Endodermal cell (in vitro differentiated cells): ENCODE measurements around the gene DEFB113. TPM values are rescaled to one million over a fixed set of nuclear protein-coding genes. Genes with fewer than 3 reads are reported as not detected.

ENCODE experiments used
- DNase-seq: peaks from one replicate; pipeline ENCODE4 v3.0.0-alpha.2; 2017
- H3K27ac ChIP-seq: 2 replicates; pipeline ENCODE4 v1.5.1; 2013; ENCODE audit warnings: mild to moderate bottlenecking, low read depth, low read length, moderate library complexity
- H3K27me3 ChIP-seq: 2 replicates; pipeline ENCODE4 v1.6.1; 2013; ENCODE audit warnings: mild to moderate bottlenecking, low read length, moderate library complexity; ENCODE audit not compliant: insufficient read depth, control insufficient read depth, poor library complexity, severe bottlenecking
- H3K36me3 ChIP-seq: 2 replicates; pipeline ENCODE4 v1.7.0; 2013; ENCODE audit warnings: mild to moderate bottlenecking, low read length, moderate library complexity; ENCODE audit not compliant: control insufficient read depth, insufficient read depth
- H3K4me1 ChIP-seq: one replicate; pipeline ENCODE4 v1.7.0; 2013; ENCODE audit warnings: low read length; ENCODE audit not compliant: control insufficient read depth, insufficient read depth
- H3K4me3 ChIP-seq: 2 replicates; pipeline ENCODE4 v1.5.1; 2013; ENCODE audit warnings: mild to moderate bottlenecking, low read length, moderate library complexity
- H3K9ac ChIP-seq: 2 replicates; pipeline ENCODE4 v1.6.1; 2013; ENCODE audit warnings: mild to moderate bottlenecking, low read length, moderate library complexity; ENCODE audit not compliant: poor library complexity, severe bottlenecking; ENCODE audit errors: extremely low read depth
- H3K9me3 ChIP-seq: 2 replicates; pipeline ENCODE4 v1.6.1; 2013; ENCODE audit warnings: mild to moderate bottlenecking, low read length, moderate library complexity; ENCODE audit not compliant: control insufficient read depth
- H3K27ac Mint-ChIP-seq: 2 replicates; pipeline ENCODE4 v1.8.0; 2020; ENCODE audit warnings: mixed read lengths
- H3K27me3 Mint-ChIP-seq: 2 replicates; pipeline ENCODE4 v1.8.0; 2021; ENCODE audit warnings: mild to moderate bottlenecking, mixed read lengths; ENCODE audit not compliant: insufficient read depth
- H3K36me3 Mint-ChIP-seq: 2 replicates; pipeline ENCODE4 v1.8.0; 2020; ENCODE audit warnings: low read depth, mixed read lengths
- H3K4me1 Mint-ChIP-seq: 2 replicates; pipeline ENCODE4 v1.8.0; 2020; ENCODE audit warnings: mixed read lengths
- H3K4me3 Mint-ChIP-seq: 2 replicates; pipeline ENCODE4 v1.8.0; 2020; ENCODE audit warnings: mild to moderate bottlenecking, moderate library complexity, mixed read lengths
- H3K9me3 Mint-ChIP-seq: 2 replicates; pipeline ENCODE4 v1.8.0; 2020; ENCODE audit warnings: mild to moderate bottlenecking, mixed read lengths
- WGBS, 2 experiments: methylation state at CpG; one replicate each; pipeline versions ENCODE4 v1.1.5 to v1.1.7; 2013; ENCODE audit warnings: missing lambda C conversion rate in 2 of 2, mixed read lengths in 1 of 2; ENCODE audit not compliant: insufficient coverage in 1 of 2, insufficient read length in 1 of 2; 5-methylcytosine and 5-hydroxymethylcytosine counted together
- total RNA-seq, 2 donors: library from RNA; stranded (reverse); fragmentation: NEBNext Ultra II Directional in 1 of 2; extraction: Animal tissue kit (Norgen Biotek cat#: 25700) in 1 of 2; gene quantifications; 2 replicates in 1 of 2; 3 replicates in 1 of 2; pipeline ENCODE4 v1.2.1, GENCODE V29; 2021
- TF ChIP-seq, protein P1 (sequence below): fragments of 200-600 bp; sonication (generic); conservative IDR thresholded peaks from 2 replicates; pipeline ENCODE4 v1.5.0; 2021; ENCODE audit warnings: antibody characterized with exemption, mild to moderate bottlenecking

The DEFB113 gene
- total RNA-seq, 2 donors from 2014 or later = not detected

DNA sequence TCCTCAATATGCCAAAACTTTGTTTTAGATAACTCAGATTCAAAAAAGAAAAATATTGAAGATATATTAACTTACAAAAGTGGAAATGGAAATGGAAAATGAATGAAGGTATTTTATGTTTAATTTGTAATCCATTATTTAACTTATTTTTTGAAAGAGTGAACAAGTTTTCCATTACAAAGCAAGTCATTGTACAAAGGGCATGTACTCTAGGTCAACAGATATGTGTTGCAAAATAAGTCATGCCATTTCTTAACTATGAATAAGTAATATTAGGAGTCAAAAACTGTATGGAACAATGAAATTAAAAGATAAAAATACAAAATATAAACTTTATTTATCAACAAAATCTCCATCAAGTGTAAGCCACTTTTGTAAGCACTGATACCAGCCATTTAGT is 25.9 kb upstream of the DEFB113 start:
- no peak overlapping the region for H3K9ac ChIP-seq
- H3K27ac ChIP-seq = no peak overlapping the region
- H3K9me3 ChIP-seq = no peaks in the 10 kb centered on the region
- H3K36me3 Mint-ChIP-seq = no peaks in the 10 kb centered on the region
- DNase-seq = no peak
- H3K36me3 ChIP-seq = no peaks in the 10 kb centered on the region
- no peaks in the 10 kb centered on the region for H3K9me3 Mint-ChIP-seq
- no peak overlapping the region for H3K4me3 Mint-ChIP-seq
- H3K4me3 ChIP-seq = no peak overlapping the region
- H3K4me1 ChIP-seq = no peaks in the 10 kb centered on the region
- TF ChIP-seq, protein P1, sequence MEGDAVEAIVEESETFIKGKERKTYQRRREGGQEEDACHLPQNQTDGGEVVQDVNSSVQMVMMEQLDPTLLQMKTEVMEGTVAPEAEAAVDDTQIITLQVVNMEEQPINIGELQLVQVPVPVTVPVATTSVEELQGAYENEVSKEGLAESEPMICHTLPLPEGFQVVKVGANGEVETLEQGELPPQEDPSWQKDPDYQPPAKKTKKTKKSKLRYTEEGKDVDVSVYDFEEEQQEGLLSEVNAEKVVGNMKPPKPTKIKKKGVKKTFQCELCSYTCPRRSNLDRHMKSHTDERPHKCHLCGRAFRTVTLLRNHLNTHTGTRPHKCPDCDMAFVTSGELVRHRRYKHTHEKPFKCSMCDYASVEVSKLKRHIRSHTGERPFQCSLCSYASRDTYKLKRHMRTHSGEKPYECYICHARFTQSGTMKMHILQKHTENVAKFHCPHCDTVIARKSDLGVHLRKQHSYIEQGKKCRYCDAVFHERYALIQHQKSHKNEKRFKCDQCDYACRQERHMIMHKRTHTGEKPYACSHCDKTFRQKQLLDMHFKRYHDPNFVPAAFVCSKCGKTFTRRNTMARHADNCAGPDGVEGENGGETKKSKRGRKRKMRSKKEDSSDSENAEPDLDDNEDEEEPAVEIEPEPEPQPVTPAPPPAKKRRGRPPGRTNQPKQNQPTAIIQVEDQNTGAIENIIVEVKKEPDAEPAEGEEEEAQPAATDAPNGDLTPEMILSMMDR = no peak
- no peaks in the 10 kb centered on the region for H3K27me3 ChIP-seq
- H3K4me1 Mint-ChIP-seq = no peaks in the 10 kb centered on the region
- no peak overlapping the region for H3K27ac Mint-ChIP-seq
- no peaks in the 10 kb centered on the region for H3K27me3 Mint-ChIP-seq

DNA sequence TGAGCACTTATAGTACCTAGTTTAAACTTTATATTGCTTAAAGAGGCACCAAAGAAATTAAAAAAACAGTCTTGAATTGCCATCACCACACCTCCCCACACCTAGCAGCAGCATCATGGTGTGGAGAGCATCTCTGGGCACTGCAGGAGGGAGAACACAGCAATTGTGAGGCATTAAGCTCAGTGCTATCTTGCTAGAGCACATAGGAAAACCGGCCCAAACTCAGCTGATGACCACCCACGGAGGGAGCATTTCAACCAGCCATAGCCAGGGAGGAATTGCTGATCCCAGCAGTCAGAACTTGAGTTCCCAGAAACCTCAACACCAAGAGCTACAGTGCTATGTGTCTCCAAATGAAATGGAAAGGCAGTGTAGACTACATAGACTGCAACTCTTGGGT is 19.5 kb upstream of the DEFB113 start:
- H3K4me3 ChIP-seq = no peak overlapping the region
- H3K9me3 ChIP-seq = no peaks in the 10 kb centered on the region
- DNase-seq = peak; percentile 61
- H3K27me3 ChIP-seq = no peaks in the 10 kb centered on the region
- Mint-ChIP-seq H3K36me3 (no peaks in the 10 kb centered on the region), H3K27me3 (peaks cover 15% of the 10 kb centered on the region), H3K4me1 (peaks cover 1% of the 10 kb centered on the region), H3K4me3 (no peak overlapping the region), H3K27ac (no peak overlapping the region), H3K9me3 (no peaks in the 10 kb centered on the region)
- no peaks in the 10 kb centered on the region for H3K4me1 ChIP-seq
- H3K36me3 ChIP-seq = no peaks in the 10 kb centered on the region
- no peak overlapping the region for H3K9ac ChIP-seq
- no peak overlapping the region for H3K27ac ChIP-seq
- 66 to 79% methylated on average over 2 of the region's 2 CpGs for WGBS, 2 experiments
- TF ChIP-seq, protein P1 = no peak

DNA sequence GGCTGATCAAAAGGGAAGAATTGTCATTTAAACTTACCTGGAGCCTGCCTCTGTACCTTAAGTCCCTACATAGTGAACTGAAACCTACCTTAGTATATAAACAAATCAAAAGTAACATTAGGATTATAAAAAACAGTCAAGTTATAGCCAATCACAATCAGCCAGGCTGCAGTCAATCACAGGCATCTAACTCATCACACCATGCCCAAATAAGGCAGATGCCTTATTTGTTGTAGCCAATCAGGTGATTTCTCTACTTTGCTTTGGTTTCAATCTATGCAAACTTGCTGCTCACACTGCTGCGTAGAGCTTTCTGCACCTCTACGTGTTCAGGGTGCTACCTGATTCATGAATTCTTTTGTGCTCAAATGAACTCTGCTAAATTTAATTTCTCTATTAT is 18.3 kb upstream of the DEFB113 start:
- H3K4me1 Mint-ChIP-seq = peaks cover 1% of the 10 kb centered on the region
- H3K4me3 ChIP-seq = no peak overlapping the region
- DNase-seq = no peak
- H3K27me3 ChIP-seq = no peaks in the 10 kb centered on the region
- no peak overlapping the region for H3K27ac Mint-ChIP-seq
- 97 to 100% methylated on average over 2 of the region's 2 CpGs for WGBS, 2 experiments
- TF ChIP-seq, protein P1 = no peak
- H3K36me3 ChIP-seq = no peaks in the 10 kb centered on the region
- H3K4me3 Mint-ChIP-seq = no peak overlapping the region
- H3K36me3 Mint-ChIP-seq = no peaks in the 10 kb centered on the region
- no peak overlapping the region for H3K27ac ChIP-seq
- no peaks in the 10 kb centered on the region for H3K4me1 ChIP-seq
- peaks cover 15% of the 10 kb centered on the region for H3K27me3 Mint-ChIP-seq
- no peaks in the 10 kb centered on the region for H3K9me3 Mint-ChIP-seq
- H3K9ac ChIP-seq = no peak overlapping the region
- no peaks in the 10 kb centered on the region for H3K9me3 ChIP-seq
